ENCODE measurements around the gene PPM1L.

Gene PPM1L

GRCh38 chr3:160765211-160765610, 9.2 kb downstream of the PPM1L start:
- no peak for DNase-seq (ENCODE audit: low read depth)

DNA sequence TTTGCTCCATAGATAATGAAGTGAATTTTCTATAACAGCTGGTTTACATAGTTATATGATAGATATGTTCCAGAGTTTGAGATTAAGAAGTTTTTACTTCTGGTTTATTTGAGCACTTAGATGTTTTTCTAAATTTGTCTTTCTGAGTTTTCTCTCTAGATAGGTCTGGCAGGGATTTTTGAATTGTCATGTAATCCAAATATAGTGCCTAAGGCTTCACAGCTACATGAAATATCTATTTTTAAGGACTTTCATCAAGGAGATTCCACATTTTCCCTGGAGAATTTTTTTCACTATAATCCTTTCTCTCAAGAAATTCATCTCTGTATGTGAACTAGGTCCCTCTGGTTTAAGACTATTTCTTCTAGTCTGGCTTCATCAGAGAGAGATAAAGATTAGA, 12.0 kb downstream of the PPM1L start:
- no peak for DNase-seq (ENCODE audit: low read depth)

DNA sequence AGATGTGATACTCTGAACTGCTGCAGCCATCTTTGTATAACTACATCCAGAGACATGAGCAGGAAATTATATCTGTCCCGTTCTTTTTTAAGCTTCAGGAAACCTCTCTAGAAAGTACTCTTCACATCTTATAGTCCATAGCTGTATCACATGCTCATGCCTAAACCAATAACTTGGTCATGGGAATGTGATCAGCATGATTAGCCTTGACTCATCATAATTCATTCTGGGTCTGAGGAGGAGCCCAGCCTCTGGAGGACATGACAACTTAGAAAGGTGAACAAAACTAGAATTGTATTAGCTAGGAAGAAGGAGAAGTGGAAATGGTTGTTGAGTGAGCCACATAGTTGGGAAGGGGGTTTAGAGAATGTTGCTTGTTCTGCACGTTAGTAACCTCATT, 12.9 kb downstream of the PPM1L start:
- no peak for DNase-seq (ENCODE audit: low read depth)

DNA sequence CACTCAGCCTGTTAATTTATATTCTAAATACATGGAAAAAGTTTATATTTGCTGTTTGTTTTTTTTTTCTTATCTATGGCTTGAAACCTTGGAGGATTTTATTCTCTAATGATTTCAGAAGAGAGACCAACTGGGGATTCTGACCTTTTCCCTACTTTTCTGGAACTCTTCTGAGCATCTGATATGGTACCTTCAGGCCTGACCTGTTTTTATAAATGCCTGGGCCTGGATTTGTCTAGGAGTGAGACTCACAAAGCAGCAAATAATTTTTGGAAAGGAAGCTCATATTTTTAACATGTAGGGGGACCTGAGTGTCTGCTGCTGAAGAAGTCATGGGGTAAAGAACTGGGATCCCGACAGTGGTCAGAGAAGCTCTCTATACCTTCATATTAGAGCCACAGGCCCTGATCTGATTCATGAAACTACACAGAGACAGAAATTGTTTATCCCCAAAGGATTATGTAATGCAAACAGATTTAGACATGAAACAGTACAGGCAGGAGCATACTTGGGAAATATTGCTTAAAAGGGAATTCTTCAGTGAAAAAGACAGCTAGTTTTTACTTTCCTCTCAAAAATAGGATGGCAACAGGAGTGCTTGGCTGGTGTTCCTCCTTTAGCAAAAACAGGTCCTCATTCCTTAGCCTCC, 15.9 kb downstream of the PPM1L start:
- DNase-seq (ENCODE audit: low read depth): no peak

DNA sequence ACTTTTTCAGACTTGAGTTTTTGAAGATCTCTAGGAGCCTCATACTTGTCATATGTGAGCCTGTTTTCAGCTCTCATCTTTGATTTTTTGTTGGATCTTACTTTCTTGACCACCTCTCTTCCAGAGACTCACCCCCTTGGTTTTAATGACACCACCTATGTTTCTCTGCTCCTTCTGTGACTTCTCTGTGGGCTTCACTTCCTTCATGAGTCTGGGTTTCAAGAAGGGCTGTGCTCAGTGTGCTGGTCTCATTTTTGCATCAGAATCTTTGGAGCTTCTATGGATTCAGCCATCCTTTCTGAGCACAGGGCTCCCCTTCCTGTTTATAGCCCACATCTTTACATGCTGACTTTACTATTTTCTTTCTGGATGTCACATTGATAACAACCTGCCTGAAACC, 17.7 kb downstream of the PPM1L start:
- no peak for DNase-seq (ENCODE audit: low read depth)

- no peak for DNase-seq (ENCODE audit: low read depth)
Measured at GRCh38 chr3:160774172-160774571, 18.1 kb downstream of the PPM1L start.

DNA sequence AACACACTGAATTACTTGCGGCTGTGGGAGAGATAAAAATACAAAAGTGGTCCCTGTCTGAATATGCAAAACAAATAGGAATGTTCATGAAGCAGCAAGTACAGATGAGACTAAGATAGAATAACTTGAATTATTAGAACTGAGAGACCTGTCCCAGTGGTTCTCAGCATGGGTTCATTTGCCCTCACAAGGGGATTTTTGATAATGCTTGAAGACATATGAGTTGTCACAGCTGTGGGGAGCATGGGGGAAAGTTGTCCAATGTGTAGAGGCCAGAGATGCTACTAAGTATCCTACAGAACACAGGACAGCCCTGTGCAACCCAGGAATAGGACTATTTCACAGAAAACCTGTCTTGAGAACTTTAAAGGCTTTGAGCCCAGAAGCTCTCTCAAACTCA, 22.4 kb downstream of the PPM1L start:
- DNase-seq (ENCODE audit: low read depth): no peak

DNA sequence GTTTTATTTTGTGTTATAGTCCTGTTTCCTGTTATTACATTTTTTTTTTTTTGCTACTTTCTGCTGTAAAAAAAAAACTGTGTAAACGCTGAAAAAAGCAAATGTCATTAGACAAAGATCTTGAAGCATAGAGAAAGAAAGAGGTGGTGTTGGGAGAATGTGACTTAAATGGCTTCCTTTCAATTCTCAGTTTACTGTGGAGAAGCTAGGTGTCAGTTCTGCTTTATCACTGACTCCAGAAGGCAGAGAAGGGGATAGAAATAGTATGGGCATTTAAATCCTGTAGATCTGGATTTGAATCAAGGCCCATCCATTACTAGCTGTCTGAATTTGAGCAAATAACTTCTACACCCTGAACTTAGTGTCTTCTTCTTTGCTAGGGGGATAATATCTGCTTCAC, 23.0 kb downstream of the PPM1L start:
- no peak for DNase-seq (ENCODE audit: low read depth)

- DNase-seq (ENCODE audit: low read depth): no peak
Measured at GRCh38 chr3:160780245-160780644, 24.2 kb downstream of the PPM1L start.

DNA sequence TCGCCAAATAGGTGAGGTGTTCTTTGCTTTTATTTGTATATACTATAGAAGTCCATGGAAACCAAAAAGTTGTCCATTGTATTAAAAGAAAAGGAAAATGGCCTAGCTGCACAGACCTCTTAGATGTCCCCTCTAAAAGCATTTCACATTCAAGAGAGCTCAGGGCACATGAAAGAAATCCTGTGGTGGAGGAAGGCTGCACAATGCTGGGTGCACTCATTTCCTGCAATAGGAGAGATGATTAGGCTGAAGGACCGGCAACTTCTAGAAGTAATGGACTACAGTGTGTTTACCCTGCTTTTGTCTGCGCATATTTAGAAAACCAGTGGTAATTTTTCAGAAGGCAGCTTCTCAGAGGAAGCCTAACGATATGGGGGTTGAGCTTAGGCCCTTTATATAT, 25.4 kb downstream of the PPM1L start:
- no peak for DNase-seq (ENCODE audit: low read depth)

DNA sequence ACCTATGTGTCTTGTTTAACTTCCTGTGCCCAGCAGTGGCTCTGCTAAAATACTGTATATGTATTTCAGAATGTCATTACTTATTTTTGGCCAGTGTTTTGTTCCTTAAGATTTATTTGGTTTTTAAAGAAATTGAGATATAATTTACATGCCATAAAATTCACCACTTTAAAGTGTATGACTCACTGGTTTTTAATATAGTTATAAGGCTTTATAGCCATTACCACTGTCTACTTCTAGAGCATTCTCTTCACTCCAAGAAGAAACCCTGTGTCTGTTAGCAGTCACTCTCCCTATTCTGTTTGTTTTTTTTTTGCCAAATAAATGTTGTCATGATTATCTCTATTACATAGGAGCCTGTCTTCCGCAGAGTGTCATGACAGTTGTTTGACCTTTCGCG, 25.8 kb downstream of the PPM1L start:
- no peak for DNase-seq (ENCODE audit: low read depth)

- no peak for DNase-seq (ENCODE audit: low read depth)
Measured at GRCh38 chr3:160784853-160785252, 28.8 kb downstream of the PPM1L start.

GRCh38 chr3:160790726-160791125, 34.7 kb downstream of the PPM1L start:
- DNase-seq (ENCODE audit: low read depth): no peak

GRCh38 chr3:160792540-160792939, 36.5 kb downstream of the PPM1L start:
- no peak for DNase-seq (ENCODE audit: low read depth)

GRCh38 chr3:160793722-160794252, 37.8 kb downstream of the PPM1L start:
- no peak for DNase-seq (ENCODE audit: low read depth)

- DNase-seq (ENCODE audit: low read depth): no peak
Measured at GRCh38 chr3:160796089-160796812, 40.2 kb downstream of the PPM1L start.

- DNase-seq (ENCODE audit: low read depth): no peak
Measured at GRCh38 chr3:160796813-160797164, 40.8 kb downstream of the PPM1L start.

DNA sequence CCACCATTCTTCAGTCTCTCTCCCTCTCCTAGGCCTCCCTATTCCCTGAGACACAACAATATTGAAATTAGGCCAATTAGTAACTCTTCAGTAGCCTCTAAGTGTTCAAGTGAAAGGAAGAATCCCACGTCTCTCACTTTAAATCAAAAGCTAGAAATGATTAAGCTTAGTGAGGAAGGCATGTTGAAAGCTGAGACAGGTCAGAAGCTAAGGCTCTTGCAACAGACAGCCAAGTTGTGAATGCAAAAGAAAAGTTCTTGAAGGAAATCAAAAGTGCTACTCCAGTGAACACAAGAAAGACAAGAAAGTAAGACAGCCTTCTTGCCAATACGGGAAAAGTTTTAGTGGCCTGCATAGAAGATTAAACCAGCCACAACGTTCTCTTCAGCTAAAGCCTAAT, 41.3 kb downstream of the PPM1L start:
- no peak for DNase-seq (ENCODE audit: low read depth)

DNA sequence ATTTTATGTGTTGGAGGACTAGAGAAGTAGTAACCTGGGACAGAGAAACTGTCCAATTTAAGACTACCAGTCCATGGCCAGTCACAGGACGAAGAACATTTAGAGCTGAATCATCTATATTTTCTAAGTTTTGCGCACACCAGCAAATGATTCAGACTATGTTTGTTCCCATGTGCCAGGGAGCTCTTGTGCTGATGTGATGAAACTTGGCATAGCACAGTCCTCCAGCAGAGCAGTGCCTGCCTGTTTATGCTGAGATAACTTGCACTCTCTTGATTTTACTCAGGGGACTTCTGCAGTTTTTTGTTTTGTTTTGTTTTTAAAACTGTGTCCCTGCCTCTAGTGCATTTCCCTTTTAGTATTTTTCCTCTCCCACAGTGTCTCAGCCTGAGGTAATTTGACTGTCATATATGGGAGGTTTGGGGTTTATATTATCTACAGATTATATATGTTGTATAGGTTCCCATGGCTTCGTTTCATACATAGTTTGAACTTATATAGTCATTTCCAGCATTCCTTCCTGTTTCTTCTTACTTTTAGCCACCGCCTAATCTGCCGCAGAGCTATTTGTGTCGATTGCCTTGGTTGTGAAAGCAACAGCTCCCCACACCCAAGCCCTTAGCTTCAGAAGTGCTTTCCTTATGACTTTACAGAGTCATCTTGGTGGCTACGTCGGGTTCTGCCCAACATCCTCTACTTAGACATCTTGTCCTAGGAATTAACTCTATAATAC, 45.5 kb downstream of the PPM1L start:
- no peak for DNase-seq (ENCODE audit: low read depth)

GRCh38 chr3:160804762-160805161, 48.7 kb downstream of the PPM1L start:
- no peak for DNase-seq (ENCODE audit: low read depth)

GRCh38 chr3:160806094-160806493, 50.1 kb downstream of the PPM1L start:
- DNase-seq (ENCODE audit: low read depth): no peak

DNA sequence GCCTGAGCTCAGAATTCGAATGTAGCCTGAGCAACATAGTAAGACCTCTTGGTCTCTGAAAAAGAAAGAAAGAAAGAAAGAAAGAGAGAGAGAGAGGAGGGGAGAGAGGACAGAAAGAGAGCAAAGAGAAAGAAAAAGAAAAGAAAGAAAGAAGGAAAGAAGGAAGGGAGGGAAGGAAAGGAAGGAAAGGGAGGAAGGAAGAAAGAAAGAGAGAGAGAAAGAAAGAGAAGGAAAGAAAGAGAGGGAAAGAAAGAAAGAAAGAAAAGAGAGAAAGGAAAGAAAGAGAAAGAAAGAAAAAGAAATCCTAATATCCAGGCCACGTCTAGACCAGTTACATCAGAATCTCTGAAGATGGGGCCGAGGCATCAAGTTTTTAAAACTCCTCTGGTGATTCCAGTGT, 50.7 kb downstream of the PPM1L start:
- no peak for DNase-seq (ENCODE audit: low read depth)

- DNase-seq (ENCODE audit: low read depth): no peak
Measured at GRCh38 chr3:160808838-160809237, 52.8 kb downstream of the PPM1L start.

Measured in stimulated activated CD8-positive, alpha-beta memory T cell treated with anti-CD3 and anti-CD28 coated beads, Interleukin-15, amount 100 ng/mL, for 24 hours (primary cell).